HL-60 (cell line): Measurements from ENCODE around the gene AKNAD1.

ENCODE experiments used
- POLR2AphosphoS5 ChIP-seq: IDR thresholded peaks from 2 replicates; pipeline ENCODE4 v1.6.1; 2012; ENCODE audit warnings: low read depth
- TF ChIP-seq, protein P1 (sequence below): IDR thresholded peaks from one replicate; pipeline ENCODE4 v1.5.1; 2011; ENCODE audit warnings: low read length, control low read depth, inconsistent platforms; ENCODE audit not compliant: insufficient read depth
- TF ChIP-seq, protein P2 (sequence below): IDR thresholded peaks from 2 replicates; pipeline ENCODE4 v1.6.1; 2012; ENCODE audit warnings: low read depth; ENCODE audit not compliant: insufficient replicate concordance

DNA sequence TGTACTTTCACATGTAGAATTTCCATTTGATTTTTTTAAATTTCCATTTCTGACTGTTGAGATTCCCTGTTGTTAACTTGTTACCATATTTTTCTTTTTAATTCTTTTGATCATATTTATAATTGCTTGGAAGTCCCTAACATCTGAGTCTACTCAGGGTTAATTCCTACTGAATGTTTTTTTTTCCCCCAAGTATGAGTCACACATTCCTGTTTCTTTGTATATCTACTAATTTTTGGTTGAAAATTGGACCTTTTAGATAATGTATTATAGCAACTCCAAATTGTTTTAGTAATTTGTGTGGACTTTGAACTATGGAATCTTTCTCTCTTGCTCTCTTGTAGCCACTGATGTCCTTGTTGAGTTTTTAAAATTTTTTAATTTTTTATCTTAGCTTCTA lies 55.8 kb downstream of the AKNAD1 start:
- TF ChIP-seq, protein P1, sequence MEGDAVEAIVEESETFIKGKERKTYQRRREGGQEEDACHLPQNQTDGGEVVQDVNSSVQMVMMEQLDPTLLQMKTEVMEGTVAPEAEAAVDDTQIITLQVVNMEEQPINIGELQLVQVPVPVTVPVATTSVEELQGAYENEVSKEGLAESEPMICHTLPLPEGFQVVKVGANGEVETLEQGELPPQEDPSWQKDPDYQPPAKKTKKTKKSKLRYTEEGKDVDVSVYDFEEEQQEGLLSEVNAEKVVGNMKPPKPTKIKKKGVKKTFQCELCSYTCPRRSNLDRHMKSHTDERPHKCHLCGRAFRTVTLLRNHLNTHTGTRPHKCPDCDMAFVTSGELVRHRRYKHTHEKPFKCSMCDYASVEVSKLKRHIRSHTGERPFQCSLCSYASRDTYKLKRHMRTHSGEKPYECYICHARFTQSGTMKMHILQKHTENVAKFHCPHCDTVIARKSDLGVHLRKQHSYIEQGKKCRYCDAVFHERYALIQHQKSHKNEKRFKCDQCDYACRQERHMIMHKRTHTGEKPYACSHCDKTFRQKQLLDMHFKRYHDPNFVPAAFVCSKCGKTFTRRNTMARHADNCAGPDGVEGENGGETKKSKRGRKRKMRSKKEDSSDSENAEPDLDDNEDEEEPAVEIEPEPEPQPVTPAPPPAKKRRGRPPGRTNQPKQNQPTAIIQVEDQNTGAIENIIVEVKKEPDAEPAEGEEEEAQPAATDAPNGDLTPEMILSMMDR = no peak
- no peak for TF ChIP-seq POLR2AphosphoS5
- TF ChIP-seq, protein P2, sequence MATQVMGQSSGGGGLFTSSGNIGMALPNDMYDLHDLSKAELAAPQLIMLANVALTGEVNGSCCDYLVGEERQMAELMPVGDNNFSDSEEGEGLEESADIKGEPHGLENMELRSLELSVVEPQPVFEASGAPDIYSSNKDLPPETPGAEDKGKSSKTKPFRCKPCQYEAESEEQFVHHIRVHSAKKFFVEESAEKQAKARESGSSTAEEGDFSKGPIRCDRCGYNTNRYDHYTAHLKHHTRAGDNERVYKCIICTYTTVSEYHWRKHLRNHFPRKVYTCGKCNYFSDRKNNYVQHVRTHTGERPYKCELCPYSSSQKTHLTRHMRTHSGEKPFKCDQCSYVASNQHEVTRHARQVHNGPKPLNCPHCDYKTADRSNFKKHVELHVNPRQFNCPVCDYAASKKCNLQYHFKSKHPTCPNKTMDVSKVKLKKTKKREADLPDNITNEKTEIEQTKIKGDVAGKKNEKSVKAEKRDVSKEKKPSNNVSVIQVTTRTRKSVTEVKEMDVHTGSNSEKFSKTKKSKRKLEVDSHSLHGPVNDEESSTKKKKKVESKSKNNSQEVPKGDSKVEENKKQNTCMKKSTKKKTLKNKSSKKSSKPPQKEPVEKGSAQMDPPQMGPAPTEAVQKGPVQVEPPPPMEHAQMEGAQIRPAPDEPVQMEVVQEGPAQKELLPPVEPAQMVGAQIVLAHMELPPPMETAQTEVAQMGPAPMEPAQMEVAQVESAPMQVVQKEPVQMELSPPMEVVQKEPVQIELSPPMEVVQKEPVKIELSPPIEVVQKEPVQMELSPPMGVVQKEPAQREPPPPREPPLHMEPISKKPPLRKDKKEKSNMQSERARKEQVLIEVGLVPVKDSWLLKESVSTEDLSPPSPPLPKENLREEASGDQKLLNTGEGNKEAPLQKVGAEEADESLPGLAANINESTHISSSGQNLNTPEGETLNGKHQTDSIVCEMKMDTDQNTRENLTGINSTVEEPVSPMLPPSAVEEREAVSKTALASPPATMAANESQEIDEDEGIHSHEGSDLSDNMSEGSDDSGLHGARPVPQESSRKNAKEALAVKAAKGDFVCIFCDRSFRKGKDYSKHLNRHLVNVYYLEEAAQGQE = no peak
